H1 (cell line): ENCODE data around the gene RRAD. TPM values are rescaled to one million over a fixed set of nuclear protein-coding genes. Genes with fewer than 3 reads are reported as not detected.

Experiments used
- CTCF ChIA-PET: fragments of 300-600 bp; sonication (Branson Sonifier 250); formaldehyde crosslinking; loops from one replicate; lab custom pipeline; 2021; ENCODE audit not compliant: partially characterized antibody; lab: Charles Lee
- POLR2A ChIA-PET: fragments of 300-600 bp; sonication (Branson Sonifier 250); formaldehyde crosslinking; loops from one replicate; lab custom pipeline; 2021; ENCODE audit warnings: inconsistent platforms; ENCODE audit not compliant: partially characterized antibody; lab: Charles Lee
- DNase-seq, 2 experiments: peaks; one replicate each; pipeline versions ENCODE4 v3.0.0 to v3.0.0-alpha.2; 2010 to 2022; ENCODE audit warnings: low spot score in 2 of 2, low read depth in 1 of 2, mixed read lengths in 1 of 2
- FAIRE-seq: peaks from 2 replicates; lab custom pipeline; 2011; peaks lifted over from hg19 to GRCh38; lab: Jason Lieb, UNC
- H2AFZ ChIP-seq: 2 replicates; pipeline ENCODE4 v1.8.1; 2012; ENCODE audit warnings: low read length, inconsistent platforms
- H2AK5ac ChIP-seq: 2 replicates; pipeline ENCODE4 v1.6.1; 2013; ENCODE audit warnings: low read depth, low read length
- H2BK120ac ChIP-seq: replicated peaks from 2 replicates; pipeline ENCODE3; 2013; ENCODE audit warnings: low read depth, low read length, inconsistent platforms
- H2BK12ac ChIP-seq: 2 replicates; pipeline ENCODE4 v1.6.1; 2013; ENCODE audit warnings: low read depth, low read length
- H2BK15ac ChIP-seq: 2 replicates; pipeline ENCODE4 v1.6.1; 2013; ENCODE audit warnings: low read length
- H2BK20ac ChIP-seq: 2 replicates; pipeline ENCODE4 v1.6.1; 2013; ENCODE audit warnings: low read length
- H2BK5ac ChIP-seq: 2 replicates; pipeline ENCODE4 v1.6.1; 2013; ENCODE audit warnings: low read depth, low read length
- H3K14ac ChIP-seq: 2 replicates; pipeline ENCODE4 v1.6.1; 2013; ENCODE audit warnings: inconsistent platforms; ENCODE audit not compliant: insufficient read length
- H3K18ac ChIP-seq: 2 replicates; pipeline ENCODE4 v1.6.1; 2013; ENCODE audit warnings: low read length; ENCODE audit errors: extremely low read depth
- H3K23ac ChIP-seq: 2 replicates; pipeline ENCODE4 v1.6.1; 2013; ENCODE audit warnings: inconsistent platforms; ENCODE audit not compliant: insufficient read length
- H3K23me2 ChIP-seq: 2 replicates; pipeline ENCODE4 v1.6.1; 2013; ENCODE audit warnings: low read depth, low read length
- H3K27ac ChIP-seq: 2 replicates; pipeline ENCODE4 v1.6.1; 2011; ENCODE audit warnings: low read depth, low read length, inconsistent platforms
- H3K27me3 ChIP-seq, 4 experiments: replicated peaks in 1 of 4; 1 replicate in 1 of 4; 2 replicates in 3 of 4; pipeline versions ENCODE4 v1.6.1 to v1.8.1; 2011 to 2013; ENCODE audit warnings: low read length in 3 of 4, mild to moderate bottlenecking in 3 of 4, inconsistent platforms in 2 of 4, mixed read lengths in 2 of 4, moderate library complexity in 1 of 4; ENCODE audit not compliant: control insufficient read depth in 3 of 4, insufficient read depth in 3 of 4; ENCODE audit errors: extremely low read depth in 1 of 4
- H3K36me3 ChIP-seq, 4 experiments: 2 replicates each; pipeline versions ENCODE4 v1.6.1 to v1.8.1; 2011 to 2013; ENCODE audit warnings: mild to moderate bottlenecking in 4 of 4, low read length in 3 of 4, moderate library complexity in 2 of 4, control low read depth in 1 of 4, inconsistent platforms in 1 of 4; ENCODE audit not compliant: insufficient read depth in 4 of 4, control insufficient read depth in 2 of 4
- H3K4ac ChIP-seq: replicated peaks from 2 replicates; pipeline ENCODE3; 2013; ENCODE audit warnings: low read length, low read depth, mixed read lengths, inconsistent platforms; ENCODE audit not compliant: insufficient read length
- H3K4me1 ChIP-seq, 4 experiments: replicated peaks in 1 of 4; 1 replicate in 1 of 4; 2 replicates in 3 of 4; pipeline versions ENCODE4 v1.6.1 to v1.8.1; 2011 to 2013; ENCODE audit warnings: low read length in 3 of 4, inconsistent platforms in 2 of 4, mixed read lengths in 1 of 4; ENCODE audit not compliant: insufficient read depth in 4 of 4, control insufficient read depth in 3 of 4
- H3K4me2 ChIP-seq, 2 experiments: 2 replicates each; pipeline versions ENCODE4 v1.6.1 to v1.8.1; 2011 to 2013; ENCODE audit warnings: low read depth in 2 of 2, low read length in 2 of 2, control low read depth in 1 of 2, inconsistent platforms in 1 of 2, mild to moderate bottlenecking in 1 of 2; ENCODE audit not compliant: insufficient read depth in 1 of 2
- H3K4me3 ChIP-seq, 4 experiments: fragments of 200-600, 300-600 bp in 1 of 4; sonication (generic), shearing (Covaris generic), sonication (Bioruptor Twin) in 1 of 4; 2 replicates each; pipeline versions ENCODE4 v1.5.1 to v1.8.1; 2011 to 2016; ENCODE audit warnings: low read length in 4 of 4, low read depth in 3 of 4, control low read depth in 2 of 4, inconsistent platforms in 2 of 4, mild to moderate bottlenecking in 2 of 4, mixed read lengths in 1 of 4, moderate library complexity in 1 of 4; ENCODE audit not compliant: insufficient read depth in 2 of 4; ENCODE audit errors: extremely low read depth in 1 of 4
- H3K56ac ChIP-seq: replicated peaks from 2 replicates; pipeline ENCODE3; 2013; ENCODE audit warnings: low read depth, mild to moderate bottlenecking, mixed read lengths, low read length, inconsistent platforms; ENCODE audit not compliant: insufficient read length
- H3K79me1 ChIP-seq: 2 replicates; pipeline ENCODE4 v1.6.1; 2013; ENCODE audit warnings: low read depth, low read length, control low read depth
- H3K79me2 ChIP-seq, 2 experiments: 2 replicates each; pipeline versions ENCODE4 v1.6.1 to v1.8.1; 2012 to 2013; ENCODE audit warnings: low read length in 2 of 2, mild to moderate bottlenecking in 2 of 2, inconsistent platforms in 1 of 2; ENCODE audit not compliant: insufficient read depth in 2 of 2, control insufficient read depth in 1 of 2
- H3K9ac ChIP-seq, 4 experiments: replicated peaks in 1 of 4; 1 replicate in 1 of 4; 2 replicates in 3 of 4; pipeline versions ENCODE4 v1.6.1 to v1.8.1; 2011 to 2013; ENCODE audit warnings: low read depth in 3 of 4, low read length in 3 of 4, control low read depth in 2 of 4, mild to moderate bottlenecking in 2 of 4, moderate library complexity in 2 of 4, inconsistent platforms in 1 of 4; ENCODE audit errors: extremely low read depth in 1 of 4
- H3K9me3 ChIP-seq, 2 experiments: 2 replicates each; pipeline versions ENCODE4 v1.6.1 to v1.8.1; 2012 to 2013; ENCODE audit warnings: mild to moderate bottlenecking in 2 of 2, moderate library complexity in 2 of 2, control low read depth in 1 of 2, inconsistent platforms in 1 of 2, low read depth in 1 of 2, low read length in 1 of 2, mixed read lengths in 1 of 2; ENCODE audit not compliant: insufficient read depth in 2 of 2
- H4K20me1 ChIP-seq, 2 experiments: replicated peaks in 1 of 2; 2 replicates each; pipeline versions ENCODE3 to v1.8.1; 2011 to 2013; ENCODE audit warnings: inconsistent platforms in 2 of 2, low read length in 2 of 2, mild to moderate bottlenecking in 1 of 2; ENCODE audit not compliant: insufficient read depth in 2 of 2, control insufficient read depth in 1 of 2
- H4K5ac ChIP-seq: 2 replicates; pipeline ENCODE4 v1.6.1; 2013; ENCODE audit warnings: low read length, low read depth, mixed read lengths, inconsistent platforms; ENCODE audit not compliant: insufficient read length
- H4K8ac ChIP-seq: 2 replicates; pipeline ENCODE4 v1.8.0; 2013; ENCODE audit warnings: mild to moderate bottlenecking, moderate library complexity, low read length, inconsistent platforms; ENCODE audit not compliant: insufficient read depth; ENCODE audit errors: extremely low read depth
- H4K91ac ChIP-seq: replicated peaks from 2 replicates; pipeline ENCODE3; 2013; ENCODE audit warnings: low read length, mixed read lengths, inconsistent platforms; ENCODE audit not compliant: insufficient read length
- ATF3 ChIP-seq: IDR thresholded peaks from 2 replicates; pipeline ENCODE4 v1.6.1; 2011; ENCODE audit warnings: low read depth, mild to moderate bottlenecking, low read length; ENCODE audit not compliant: insufficient read depth
- CREB1 ChIP-seq: IDR thresholded peaks from 2 replicates; pipeline ENCODE4 v1.6.1; 2012; ENCODE audit warnings: inconsistent platforms
- HDAC2 ChIP-seq, 2 experiments: fragments of 300-600 bp in 1 of 2; sonication (generic) in 1 of 2; IDR thresholded peaks; 2 replicates each; pipeline ENCODE4 v1.6.1; 2011 to 2012; ENCODE audit warnings: low read depth in 2 of 2, low read length in 2 of 2, mild to moderate bottlenecking in 2 of 2, moderate library complexity in 2 of 2, borderline replicate concordance in 1 of 2, inconsistent platforms in 1 of 2
- SIX5 ChIP-seq: IDR thresholded peaks from 2 replicates; pipeline ENCODE4 v1.6.1; 2011; ENCODE audit warnings: mild to moderate bottlenecking, low read depth, low read length
- ZNF274 ChIP-seq: IDR thresholded peaks from 2 replicates; pipeline ENCODE4 v1.7.0; 2012; ENCODE audit warnings: low read length, borderline replicate concordance; ENCODE audit errors: extremely low read depth
- WGBS, 2 experiments: shearing (Covaris generic) in 1 of 2; methylation state at CpG; one replicate each; pipeline versions ENCODE4 v1.1.6 to v1.1.7; 2013 to 2015; ENCODE audit warnings: low lambda C conversion rate in 2 of 2, mixed read lengths in 2 of 2, inconsistent platforms in 1 of 2, low coverage in 1 of 2, missing lambda C conversion rate in 1 of 2; ENCODE audit not compliant: insufficient replicate concordance in 2 of 2, insufficient coverage in 1 of 2, insufficient read length in 1 of 2; ENCODE audit errors: extremely low coverage in 1 of 2, missing lambda C conversion rate in 1 of 2; 5-methylcytosine and 5-hydroxymethylcytosine counted together
- polyA plus RNA-seq, 7 experiments: library from polyadenylated mRNA; depleted of rRNA in 3 of 7; stranded (reverse) in 5 of 7; unstranded in 2 of 7; fragments of >200 nt in 5 of 7; fragments of 200-250 nt in 2 of 7; gene quantifications; 1 replicate in 5 of 7; 2 replicates in 1 of 7; 4 replicates in 1 of 7; pipeline versions ENCODE4 v1.2.1 to v1.2.3, GENCODE V29; 2011 to 2013; ENCODE audit warnings: missing spikeins in 2 of 7, mixed read lengths in 2 of 7
- total RNA-seq: library from RNA; stranded (reverse); fragmentation: NEBNext Ultra II Directional; extraction: Animal tissue kit (Norgen Biotek cat#: 25700); gene quantifications from 2 replicates; pipeline ENCODE4 v1.2.1, GENCODE V29; 2021

Gene RRAD
- total and polyA plus RNA-seq, 2 of the 8 experiments (the other 6 are each of a cell fraction or from before 2014, with no cell fraction given) = 0.17 TPM; not detected in 1

GRCh38 chr16:66946974-66947301 lies 21.6 kb upstream of the RRAD start:
- Histone ChIP-seq H4K8ac (no peak overlapping the region), H3K56ac (no peak overlapping the region), H3K18ac (no peak overlapping the region), H4K91ac (no peak overlapping the region), H2AFZ (no peak overlapping the region), H3K4ac (no peak overlapping the region), H3K27ac (no peak overlapping the region), H3K14ac (no peak overlapping the region), H3K27me3 (peaks cover 10 to 34% (median 32%) of the 10 kb centered on the region in 4 experiments), H2AK5ac (no peak overlapping the region), H3K79me1 (no peaks in the 10 kb centered on the region), H3K23me2 (peaks cover 2% of the 10 kb centered on the region; the same call in 1 of the 2 replicates), H2BK12ac (no peak overlapping the region), H2BK120ac (no peak overlapping the region), H3K79me2 (no peaks in the 10 kb centered on the region), H3K4me3 (no peak overlapping the region), H2BK15ac (no peak overlapping the region), H3K4me2 (no peak overlapping the region; a peak in 1 of 4 replicates), H2BK20ac (no peak overlapping the region), H3K9ac (no peak overlapping the region), H3K36me3 (peaks cover 2 to 12% (median 7%) of the 10 kb centered on the region in 4 experiments; a peak in 5 of 8 replicates), H3K9me3 (no peaks in the 10 kb centered on the region), H4K5ac (no peak overlapping the region), H3K23ac (no peak overlapping the region), H3K4me1 (peaks cover 0 to 5% (median 1%) of the 10 kb centered on the region in 4 experiments; a peak in 2 of 7 replicates), H4K20me1 (peaks cover 0 to 3% of the 10 kb centered on the region in 2 experiments), H2BK5ac (no peak overlapping the region)
- FAIRE-seq = no peak
- DNase-seq = no peak
- TF ChIP-seq HDAC2 (IDR thresholded peaks at IDR 0.05; ENCODE audit: borderline replicate concordance in 1 of 2, low read depth in 2 of 2, low read length in 2 of 2) (no peak), ATF3 (no peak), ZNF274 (no peak), CREB1 (no peak), SIX5 (no peak)
- CTCF ChIA-PET = interaction anchor here (0.6 to 3.3 kb wide), 9 partner anchors 11 to 372 kb away, joined by 3 to 14 read pairs (median 4); partner anchors contain the start of gene CIAO2B
- 57% methylated on average over 5 of the region's 5 CpGs; no CpG with 5 or more reads in 1 of the 2 experiments for WGBS, 2 experiments
- POLR2A ChIA-PET = no interaction called here
